ENCODE data around the gene QARS1. TPM values are rescaled to one million over a fixed set of nuclear protein-coding genes. Genes with fewer than 3 reads are reported as not detected.

QARS1 gene
- total and polyA plus RNA-seq, 10 of the 15 experiments (the other 5 are each of a cell fraction or from before 2014, with no cell fraction given) = 168 to 476 (median 318) TPM

GRCh38 chr3:49054344-49054862, 50.2 kb downstream of the QARS1 start (continued):
- TF ChIP-seq, protein P1, sequence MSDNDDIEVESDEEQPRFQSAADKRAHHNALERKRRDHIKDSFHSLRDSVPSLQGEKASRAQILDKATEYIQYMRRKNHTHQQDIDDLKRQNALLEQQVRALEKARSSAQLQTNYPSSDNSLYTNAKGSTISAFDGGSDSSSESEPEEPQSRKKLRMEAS (IDR thresholded peaks at IDR 0.05; ENCODE audit: low read depth, low read length) = no peak

DNA sequence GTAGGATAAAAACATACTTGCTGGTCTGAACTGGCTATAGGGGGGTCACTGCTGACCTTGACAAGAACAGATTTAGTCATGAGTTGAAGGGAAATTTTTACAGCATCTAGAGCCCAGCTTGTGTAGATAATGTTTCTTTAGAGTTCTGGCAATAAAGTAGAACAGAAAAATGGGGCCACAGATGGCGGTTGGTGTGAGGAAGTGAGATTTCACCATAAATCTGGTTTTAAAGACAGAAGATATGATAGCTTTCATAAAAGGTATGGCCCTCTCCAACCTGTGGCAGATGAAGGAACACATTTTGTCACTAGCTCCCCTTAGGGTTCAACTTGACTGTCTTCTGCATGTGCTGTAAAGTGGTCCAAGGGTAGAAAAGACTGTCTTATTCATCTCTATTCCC, 51.0 kb downstream of the QARS1 start:
- no peak for ATAC-seq
- intact Hi-C loops (cut with micrococcal nuclease; ENCODE audit: unreplicated experiment) (no loop called here), in situ Hi-C loops (cut with MboI) (no loop called here)
- Histone ChIP-seq H3K27ac (ENCODE audit: control insufficient read depth, insufficient read depth) (no peak overlapping the region), H3K27me3 (replicated peaks in 1 of 2; ENCODE audit: control insufficient read depth in 2 of 2, insufficient read depth in 2 of 2, low read length in 1 of 2) (no peaks in the 10 kb centered on the region), H4K20me1 (ENCODE audit: control insufficient read depth, insufficient read depth) (no peaks in the 10 kb centered on the region), H3K4me1 (ENCODE audit: control insufficient read depth, insufficient read depth, low read length) (no peaks in the 10 kb centered on the region), H3K9ac (ENCODE audit: control insufficient read depth, insufficient read depth, low read length) (no peak overlapping the region), H3K9me3 (replicated peaks; ENCODE audit: control insufficient read depth, insufficient read depth, low read length) (no peaks in the 10 kb centered on the region), H3K4me2 (ENCODE audit: control insufficient read depth, insufficient read depth) (no peak overlapping the region), H3K36me3 (ENCODE audit: control insufficient read depth in 2 of 2, insufficient read depth in 2 of 2, low read length in 1 of 2) (peaks cover 15 to 24% of the 10 kb centered on the region in 2 experiments), H2AFZ (ENCODE audit: control insufficient read depth, low read depth, low read length) (no peak overlapping the region), H3K4me3 (no peak overlapping the region), H3K79me2 (ENCODE audit: control insufficient read depth, insufficient read depth, low read length) (no peaks in the 10 kb centered on the region)
- ChIA-PET POLR2A (no interaction called here), CTCF (interaction anchor here (1.0 kb wide), 1 partner anchor 66 kb away, joined by 3 read pairs; no protein-coding TSS in a partner anchor), SMC1A (ENCODE audit: uncharacterized antibody, unreplicated experiment) (interaction anchor here (1.0 kb wide), 1 partner anchor 12 kb away, joined by 3 read pairs; no protein-coding TSS in a partner anchor), RAD21 (ENCODE audit: unreplicated experiment) (interaction anchor here (0.8 kb wide), 1 partner anchor 64 kb away, joined by 4 read pairs; no protein-coding TSS in a partner anchor)
- DNase-seq (ENCODE audit: low read depth, low spot score) = no peak
- no peak for TF ChIP-seq EP300 (IDR thresholded peaks at IDR 0.05; ENCODE audit: borderline replicate concordance in 1 of 2, control insufficient read depth in 1 of 2, low read depth in 2 of 2, low read length in 2 of 2)
- peak; percentile 58; the same call in 1 of the 2 replicates for TF ChIP-seq SPI1 (IDR thresholded peaks at IDR 0.05; ENCODE audit: borderline replicate concordance, insufficient read depth, low read depth, low read length)
- WGBS (ENCODE audit: insufficient coverage, insufficient replicate concordance, low lambda C conversion rate, missing lambda C conversion rate) = 89% methylated on average over 1 of the region's 1 CpG
- FAIRE-seq = no peak
- BruUV-seq (replicated peaks) = TSS peak; percentile 61

Small RNA genes within 50 kb of the gene (microRNA-seq; reads per million reads assigned to microRNA genes)
- gene MIR6890 = not detected

Small RNA genes within 50 kb of the gene (small RNA-seq; reads per million reads assigned to genes)
- gene RN7SL182P = not detected

Other genes starting within 250 kb of the QARS1 start
Only the 7 nearest of the 14 such genes appear.
- 133 and 136 TPM in 2 replicates for gene NDUFAF3, start 82.6 kb downstream of the QARS1 start, total RNA-seq (2014; rRNA removed)
- gene NDUFAF3, start 82.6 kb downstream of the QARS1 start, total RNA-seq (2014; rRNA removed; fragmentation: Illumina TruSeq; extraction: Trizol) = 34.1 and 37.1 TPM in 2 replicates
- 83.5 and 87.4 TPM in 2 replicates for gene NDUFAF3, start 82.6 kb downstream of the QARS1 start, total RNA-seq (2021)
- 15.4 and 25.4 TPM in 2 replicates for gene NDUFAF3, start 82.6 kb downstream of the QARS1 start, polyA plus RNA-seq (2011; rRNA removed)
- gene NDUFAF3, start 82.6 kb downstream of the QARS1 start, polyA plus RNA-seq (2014; fragmentation: Illumina TruSeq; extraction: Trizol) = 13.3 and 40.4 TPM in 2 replicates
- gene NDUFAF3, start 82.6 kb downstream of the QARS1 start, polyA plus RNA-seq (2014; fragmentation: Nextera tagmentation; extraction: Ambion mirVana) = 10 to 100 TPM; 31.3 to 40.2 TPM
- gene NDUFAF3, start 82.6 kb downstream of the QARS1 start, polyA plus RNA-seq (2014; rRNA removed) = 103 and 121 TPM in 2 replicates
- 100 to 1,000 TPM; 217 to 228 TPM for gene NDUFAF3, start 82.6 kb downstream of the QARS1 start, polyA plus RNA-seq (2016; fragmentation: Nextera tagmentation; extraction: Ambion mirVana)
- gene IMPDH2, start 75.4 kb downstream of the QARS1 start, total RNA-seq (2014; rRNA removed) = 372 and 393 TPM in 2 replicates
- 334 and 349 TPM in 2 replicates for gene IMPDH2, start 75.4 kb downstream of the QARS1 start, total RNA-seq (2014; rRNA removed; fragmentation: Illumina TruSeq; extraction: Trizol)
- 308 and 317 TPM in 2 replicates for gene IMPDH2, start 75.4 kb downstream of the QARS1 start, total RNA-seq (2021)
- 152 and 190 TPM in 2 replicates for gene IMPDH2, start 75.4 kb downstream of the QARS1 start, polyA plus RNA-seq (2011; rRNA removed)
- gene IMPDH2, start 75.4 kb downstream of the QARS1 start, polyA plus RNA-seq (2014; fragmentation: Illumina TruSeq; extraction: Trizol) = 293 and 341 TPM in 2 replicates
- gene IMPDH2, start 75.4 kb downstream of the QARS1 start, polyA plus RNA-seq (2014; fragmentation: Nextera tagmentation; extraction: Ambion mirVana) = 100 to 1,000 TPM; 386 to 424 TPM
- 354 and 382 TPM in 2 replicates for gene IMPDH2, start 75.4 kb downstream of the QARS1 start, polyA plus RNA-seq (2014; rRNA removed)
- 100 to 1,000 TPM; 229 to 255 TPM for gene IMPDH2, start 75.4 kb downstream of the QARS1 start, polyA plus RNA-seq (2016; fragmentation: Nextera tagmentation; extraction: Ambion mirVana)
- 93.8 and 95.7 TPM in 2 replicates for gene QRICH1, start 10.7 kb downstream of the QARS1 start, total RNA-seq (2014; rRNA removed)
- gene QRICH1, start 10.7 kb downstream of the QARS1 start, total RNA-seq (2014; rRNA removed; fragmentation: Illumina TruSeq; extraction: Trizol) = 78.1 and 85.6 TPM in 2 replicates
- 89.5 and 96.9 TPM in 2 replicates for gene QRICH1, start 10.7 kb downstream of the QARS1 start, total RNA-seq (2021)
- gene QRICH1, start 10.7 kb downstream of the QARS1 start, polyA plus RNA-seq (2011; rRNA removed) = 52.1 and 86.8 TPM in 2 replicates
- 84.8 and 356 TPM in 2 replicates for gene QRICH1, start 10.7 kb downstream of the QARS1 start, polyA plus RNA-seq (2014; fragmentation: Illumina TruSeq; extraction: Trizol)
- gene QRICH1, start 10.7 kb downstream of the QARS1 start, polyA plus RNA-seq (2014; fragmentation: Nextera tagmentation; extraction: Ambion mirVana) = 10 to 100 TPM; 22.2 to 23.3 TPM
- gene QRICH1, start 10.7 kb downstream of the QARS1 start, polyA plus RNA-seq (2014; rRNA removed) = 116 and 117 TPM in 2 replicates
- gene QRICH1, start 10.7 kb downstream of the QARS1 start, polyA plus RNA-seq (2016; fragmentation: Nextera tagmentation; extraction: Ambion mirVana) = 10 to 100 TPM; 41.6 to 48.7 TPM
- gene USP19, start 16.1 kb upstream of the QARS1 start, total RNA-seq (2014; rRNA removed) = 33.6 and 35.2 TPM in 2 replicates
- 16.1 and 16.6 TPM in 2 replicates for gene USP19, start 16.1 kb upstream of the QARS1 start, total RNA-seq (2014; rRNA removed; fragmentation: Illumina TruSeq; extraction: Trizol)
- gene USP19, start 16.1 kb upstream of the QARS1 start, total RNA-seq (2021) = 62.2 and 64.2 TPM in 2 replicates
- 28.1 and 41.7 TPM in 2 replicates for gene USP19, start 16.1 kb upstream of the QARS1 start, polyA plus RNA-seq (2011; rRNA removed)
- 11.1 and 25.7 TPM in 2 replicates for gene USP19, start 16.1 kb upstream of the QARS1 start, polyA plus RNA-seq (2014; fragmentation: Illumina TruSeq; extraction: Trizol)
- under 1 TPM; 0.24 to 0.68 TPM for gene USP19, start 16.1 kb upstream of the QARS1 start, polyA plus RNA-seq (2014; fragmentation: Nextera tagmentation; extraction: Ambion mirVana)
- 40.7 and 44.8 TPM in 2 replicates for gene USP19, start 16.1 kb upstream of the QARS1 start, polyA plus RNA-seq (2014; rRNA removed)
- 10 to 100 TPM; 32.7 to 36.6 TPM for gene USP19, start 16.1 kb upstream of the QARS1 start, polyA plus RNA-seq (2016; fragmentation: Nextera tagmentation; extraction: Ambion mirVana)
- gene LAMB2, start 28.3 kb upstream of the QARS1 start, total RNA-seq (2014; rRNA removed) = 0.23 TPM in 1 of 2 replicates, not detected in the other
- not detected in 2 replicates for gene LAMB2, start 28.3 kb upstream of the QARS1 start, total RNA-seq (2014; rRNA removed; fragmentation: Illumina TruSeq; extraction: Trizol)
- gene LAMB2, start 28.3 kb upstream of the QARS1 start, total RNA-seq (2021) = 3.2 and 3.3 TPM in 2 replicates
- 0.18 TPM in 1 of 2 replicates, not detected in the other for gene LAMB2, start 28.3 kb upstream of the QARS1 start, polyA plus RNA-seq (2011; rRNA removed)
- gene LAMB2, start 28.3 kb upstream of the QARS1 start, polyA plus RNA-seq (2014; fragmentation: Illumina TruSeq; extraction: Trizol) = 0.13 TPM in 1 of 2 replicates, not detected in the other
- gene LAMB2, start 28.3 kb upstream of the QARS1 start, polyA plus RNA-seq (2014; fragmentation: Nextera tagmentation; extraction: Ambion mirVana) = not detected
- 0.24 and 0.64 TPM in 2 replicates for gene LAMB2, start 28.3 kb upstream of the QARS1 start, polyA plus RNA-seq (2014; rRNA removed)
- gene LAMB2, start 28.3 kb upstream of the QARS1 start, polyA plus RNA-seq (2016; fragmentation: Nextera tagmentation; extraction: Ambion mirVana) = 1 to 10 TPM in 1 of 2 experiments, under 1 TPM in 1; 0.67 to 1.0 TPM
- 34.0 and 38.0 TPM in 2 replicates for gene CCDC71, start 61.6 kb upstream of the QARS1 start, total RNA-seq (2014; rRNA removed)
- gene CCDC71, start 61.6 kb upstream of the QARS1 start, total RNA-seq (2014; rRNA removed; fragmentation: Illumina TruSeq; extraction: Trizol) = 19.9 and 21.8 TPM in 2 replicates
- gene CCDC71, start 61.6 kb upstream of the QARS1 start, total RNA-seq (2021) = 30.3 and 31.8 TPM in 2 replicates
- 6.4 and 12.4 TPM in 2 replicates for gene CCDC71, start 61.6 kb upstream of the QARS1 start, polyA plus RNA-seq (2011; rRNA removed)
- 6.9 and 19.7 TPM in 2 replicates for gene CCDC71, start 61.6 kb upstream of the QARS1 start, polyA plus RNA-seq (2014; fragmentation: Illumina TruSeq; extraction: Trizol)
- gene CCDC71, start 61.6 kb upstream of the QARS1 start, polyA plus RNA-seq (2014; fragmentation: Nextera tagmentation; extraction: Ambion mirVana) = under 1 TPM; 0.20 to 0.24 TPM
- gene CCDC71, start 61.6 kb upstream of the QARS1 start, polyA plus RNA-seq (2014; rRNA removed) = 31.8 and 36.1 TPM in 2 replicates
- gene CCDC71, start 61.6 kb upstream of the QARS1 start, polyA plus RNA-seq (2016; fragmentation: Nextera tagmentation; extraction: Ambion mirVana) = 1 to 10 TPM; 1.0 to 1.7 TPM
- gene KLHDC8B, start 66.8 kb upstream of the QARS1 start, total RNA-seq (2014; rRNA removed) = 0.73 and 1.4 TPM in 2 replicates
- gene KLHDC8B, start 66.8 kb upstream of the QARS1 start, total RNA-seq (2014; rRNA removed; fragmentation: Illumina TruSeq; extraction: Trizol) = 0.64 and 0.89 TPM in 2 replicates
- gene KLHDC8B, start 66.8 kb upstream of the QARS1 start, total RNA-seq (2021) = 1.2 and 1.9 TPM in 2 replicates
- gene KLHDC8B, start 66.8 kb upstream of the QARS1 start, polyA plus RNA-seq (2011; rRNA removed) = 0.79 and 1.5 TPM in 2 replicates
- gene KLHDC8B, start 66.8 kb upstream of the QARS1 start, polyA plus RNA-seq (2014; fragmentation: Illumina TruSeq; extraction: Trizol) = 0.85 and 0.98 TPM in 2 replicates
- gene KLHDC8B, start 66.8 kb upstream of the QARS1 start, polyA plus RNA-seq (2014; fragmentation: Nextera tagmentation; extraction: Ambion mirVana) = under 1 TPM in 1 of 2 experiments, not detected in 1; 0.40 TPM
- gene KLHDC8B, start 66.8 kb upstream of the QARS1 start, polyA plus RNA-seq (2014; rRNA removed) = 0.31 and 1.3 TPM in 2 replicates
- under 1 TPM; 0.80 to 0.92 TPM for gene KLHDC8B, start 66.8 kb upstream of the QARS1 start, polyA plus RNA-seq (2016; fragmentation: Nextera tagmentation; extraction: Ambion mirVana)